Measurements from ENCODE around the gene TBC1D16. TPM values are rescaled to one million over a fixed set of nuclear protein-coding genes. Genes with fewer than 3 reads are reported as not detected.

Gene TBC1D16
- total and polyA plus RNA-seq, 2 donors (not counting 1 experiment from before 2014, with no cell fraction given) = 0.82 to 2.7 TPM

- Mint-ChIP-seq H3K9me3 (ENCODE audit: insufficient read depth) (no peaks in the 10 kb centered on the region), H3K4me3 (no peak overlapping the region), H3K4me1 (peaks cover 18% of the 10 kb centered on the region), H3K27ac (no peak overlapping the region), H3K27me3 (no peaks in the 10 kb centered on the region)
- DNase-seq = no peak
- intact Hi-C loops (cut with micrococcal nuclease) = no loop called here
- Histone ChIP-seq H2AFZ (ENCODE audit: insufficient read depth, low read depth, low read length, poor library complexity, severe bottlenecking) (no peak overlapping the region), H3K9ac (ENCODE audit: low read length) (no peak overlapping the region), H3K4me3 (ENCODE audit: control extremely low read depth in 1 of 5, extremely low read depth in 1 of 5, insufficient read depth in 1 of 5, low read depth in 2 of 5, low read length in 4 of 5) (no peak overlapping the region), H3K27ac (ENCODE audit: low read length in 2 of 2) (no peak overlapping the region), H3K36me3 (replicated peaks in 1 of 2; ENCODE audit: control extremely low read depth in 1 of 2, control insufficient read depth in 1 of 2, extremely low read depth in 1 of 2, insufficient read depth in 2 of 2, low read length in 1 of 2) (no peaks in the 10 kb centered on the region), H3K9me3 (ENCODE audit: control extremely low read depth in 1 of 3, control insufficient read depth in 2 of 3, insufficient read depth in 1 of 3, low read length in 2 of 3) (no peaks in the 10 kb centered on the region), H4K20me1 (ENCODE audit: control insufficient read depth, insufficient read depth, low read length, poor library complexity, severe bottlenecking) (no peaks in the 10 kb centered on the region), H3K79me2 (ENCODE audit: control insufficient read depth, insufficient read depth, low read length) (no peaks in the 10 kb centered on the region), H3K4me1 (ENCODE audit: control insufficient read depth in 2 of 2, insufficient read depth in 2 of 2, low read length in 2 of 2) (peaks cover 9 to 25% of the 10 kb centered on the region in 2 donors), H3K4me2 (replicated peaks; ENCODE audit: low read depth, low read length, poor library complexity, severe bottlenecking) (no peak overlapping the region), H3K27me3 (replicated peaks in 1 of 4; ENCODE audit: control extremely low read depth in 1 of 4, control insufficient read depth in 3 of 4, insufficient read depth in 4 of 4, low read length in 3 of 4) (no peaks in the 10 kb centered on the region)
- no peak for ATAC-seq (ENCODE audit: low read depth)
- POLR2A ChIA-PET = no interaction called here
- 96% methylated on average over 28 of the region's 31 CpGs for WGBS (ENCODE audit: insufficient coverage)
- no peak for TF ChIP-seq CTCF (IDR thresholded peaks at IDR 0.05)
- TF ChIP-seq EZH2 (IDR thresholded peaks at IDR 0.05; ENCODE audit: borderline replicate concordance, insufficient read depth, low read depth, low read length, poor library complexity, severe bottlenecking) = no peak
- CTCF ChIA-PET = no interaction called here
Measured at GRCh38 chr17:79950306-79950705, 85.4 kb downstream of the TBC1D16 start.

DNA sequence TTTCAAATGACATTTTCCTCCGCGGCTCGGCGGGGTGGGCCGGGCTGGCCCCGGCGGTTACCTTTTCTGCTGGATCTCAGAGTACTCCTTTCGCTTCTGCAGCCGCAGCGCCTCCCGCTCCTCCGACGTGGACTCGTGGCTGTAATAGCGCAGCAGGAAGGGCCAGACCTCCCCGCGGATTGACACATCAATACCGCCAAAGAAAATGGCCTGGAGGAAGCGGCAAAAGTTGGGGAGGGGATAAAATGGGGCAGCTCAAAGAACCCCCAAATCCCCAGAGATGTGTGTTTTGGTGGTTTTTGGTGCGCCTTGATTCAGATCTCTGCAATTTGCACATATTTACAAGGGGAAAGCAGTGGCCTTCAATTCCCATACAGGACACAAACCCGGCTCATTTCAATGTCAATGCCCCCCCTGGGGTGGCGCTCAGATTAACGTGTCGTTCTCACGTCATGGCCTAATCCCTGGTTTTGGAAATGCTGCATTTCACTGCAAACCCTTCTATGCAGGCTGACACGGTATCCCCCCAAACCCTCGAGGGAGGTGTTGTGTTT lies 85.9 kb downstream of the TBC1D16 start:
- intact Hi-C loops (cut with micrococcal nuclease) = no loop called here
- no peak overlapping the region for H3K4me3 ChIP-seq (ENCODE audit: control extremely low read depth in 1 of 5, extremely low read depth in 1 of 5, insufficient read depth in 1 of 5, low read depth in 2 of 5, low read length in 4 of 5)
- ChIA-PET CTCF (no interaction called here), POLR2A (no interaction called here)
- ATAC-seq (ENCODE audit: low read depth) (no peak), DNase-seq (no peak)
- no peak for TF ChIP-seq EZH2 (IDR thresholded peaks at IDR 0.05; ENCODE audit: borderline replicate concordance, insufficient read depth, low read depth, low read length, poor library complexity, severe bottlenecking)
- no peak for TF ChIP-seq CTCF (IDR thresholded peaks at IDR 0.05)
- H3K36me3 ChIP-seq (replicated peaks in 1 of 2; ENCODE audit: control extremely low read depth in 1 of 2, control insufficient read depth in 1 of 2, extremely low read depth in 1 of 2, insufficient read depth in 2 of 2, low read length in 1 of 2) = no peaks in the 10 kb centered on the region
- H3K4me1 Mint-ChIP-seq = peaks cover 18% of the 10 kb centered on the region
- no peak overlapping the region for H3K4me3 Mint-ChIP-seq
- no peak overlapping the region for H2AFZ ChIP-seq (ENCODE audit: insufficient read depth, low read depth, low read length, poor library complexity, severe bottlenecking)
- no peak overlapping the region for H3K27ac Mint-ChIP-seq
- no peaks in the 10 kb centered on the region for H4K20me1 ChIP-seq (ENCODE audit: control insufficient read depth, insufficient read depth, low read length, poor library complexity, severe bottlenecking)
- no peaks in the 10 kb centered on the region for H3K27me3 ChIP-seq (replicated peaks in 1 of 4; ENCODE audit: control extremely low read depth in 1 of 4, control insufficient read depth in 3 of 4, insufficient read depth in 4 of 4, low read length in 3 of 4)
- no peaks in the 10 kb centered on the region for H3K9me3 Mint-ChIP-seq (ENCODE audit: insufficient read depth)
- WGBS (ENCODE audit: insufficient coverage) = 92% methylated on average over 26 of the region's 27 CpGs
- peaks cover 9 to 25% of the 10 kb centered on the region in 2 donors for H3K4me1 ChIP-seq (ENCODE audit: control insufficient read depth in 2 of 2, insufficient read depth in 2 of 2, low read length in 2 of 2)
- H3K9me3 ChIP-seq (ENCODE audit: control extremely low read depth in 1 of 3, control insufficient read depth in 2 of 3, insufficient read depth in 1 of 3, low read length in 2 of 3) = no peaks in the 10 kb centered on the region
- no peak overlapping the region for H3K27ac ChIP-seq (ENCODE audit: low read length in 2 of 2)
- H3K4me2 ChIP-seq (replicated peaks; ENCODE audit: low read depth, low read length, poor library complexity, severe bottlenecking) = no peak overlapping the region
- no peak overlapping the region for H3K9ac ChIP-seq (ENCODE audit: low read length)
- H3K79me2 ChIP-seq (ENCODE audit: control insufficient read depth, insufficient read depth, low read length) = no peaks in the 10 kb centered on the region
- no peaks in the 10 kb centered on the region for H3K27me3 Mint-ChIP-seq

All from B cell (primary cell).